GM13977 (cell line): ENCODE measurements around the gene SFTPA2.
A peak's percentile ranks its signal among the peaks of the same experiment; 100 is the strongest.
"Not testable (repeated sequence)": the region's sequence is repeated elsewhere in the genome, so short reads cannot be mapped to it uniquely, and the experiment has no call there.

Experiments
- DNase-seq: peaks from one replicate; pipeline ENCODE4 v3.0.0; 2012; ENCODE audit warnings: low spot score
- in situ Hi-C: fragments of 300-500 bp; cut with MboI; formaldehyde crosslinking; loops from one replicate; pipeline ENCODE4 v1.12.0; 2022; ENCODE audit warnings: low sequenced_read_pairs, low pct_unique_long_range_greater_than_20kb, mixed read lengths, inconsistent platforms; ENCODE audit not compliant: unreplicated experiment
- TF ChIP-seq, protein P1 (sequence below): IDR thresholded peaks from 2 replicates; pipeline ENCODE4 v1.5.1; 2012; ENCODE audit warnings: mild to moderate bottlenecking, control low read depth; ENCODE audit not compliant: insufficient read depth; ENCODE audit errors: extremely low read depth, missing control alignments

The SFTPA2 gene

DNA sequence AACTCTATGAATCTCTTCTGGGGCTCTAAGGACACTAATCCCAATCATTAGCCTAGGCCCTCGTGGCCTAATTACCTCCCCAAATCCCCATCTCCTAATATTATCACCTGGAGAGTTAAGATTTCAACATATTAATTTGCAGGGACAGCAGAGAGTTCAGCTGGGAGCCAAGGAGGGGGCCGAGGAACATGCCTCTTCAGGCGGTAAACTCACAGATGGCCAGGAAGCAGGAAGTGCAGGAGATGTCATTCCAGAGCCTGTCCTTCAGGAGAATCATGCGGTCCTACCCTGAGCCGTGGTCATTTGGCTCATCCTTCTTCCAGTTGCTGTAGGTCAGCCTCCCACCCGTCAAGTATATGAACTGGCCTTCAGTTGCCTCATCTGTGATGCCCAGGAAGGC, 21.9 kb upstream of the SFTPA2 start:
- DNase-seq = no peak
- in situ Hi-C loops = no loop called here
- TF ChIP-seq, protein P1, sequence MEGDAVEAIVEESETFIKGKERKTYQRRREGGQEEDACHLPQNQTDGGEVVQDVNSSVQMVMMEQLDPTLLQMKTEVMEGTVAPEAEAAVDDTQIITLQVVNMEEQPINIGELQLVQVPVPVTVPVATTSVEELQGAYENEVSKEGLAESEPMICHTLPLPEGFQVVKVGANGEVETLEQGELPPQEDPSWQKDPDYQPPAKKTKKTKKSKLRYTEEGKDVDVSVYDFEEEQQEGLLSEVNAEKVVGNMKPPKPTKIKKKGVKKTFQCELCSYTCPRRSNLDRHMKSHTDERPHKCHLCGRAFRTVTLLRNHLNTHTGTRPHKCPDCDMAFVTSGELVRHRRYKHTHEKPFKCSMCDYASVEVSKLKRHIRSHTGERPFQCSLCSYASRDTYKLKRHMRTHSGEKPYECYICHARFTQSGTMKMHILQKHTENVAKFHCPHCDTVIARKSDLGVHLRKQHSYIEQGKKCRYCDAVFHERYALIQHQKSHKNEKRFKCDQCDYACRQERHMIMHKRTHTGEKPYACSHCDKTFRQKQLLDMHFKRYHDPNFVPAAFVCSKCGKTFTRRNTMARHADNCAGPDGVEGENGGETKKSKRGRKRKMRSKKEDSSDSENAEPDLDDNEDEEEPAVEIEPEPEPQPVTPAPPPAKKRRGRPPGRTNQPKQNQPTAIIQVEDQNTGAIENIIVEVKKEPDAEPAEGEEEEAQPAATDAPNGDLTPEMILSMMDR = no peak

DNA sequence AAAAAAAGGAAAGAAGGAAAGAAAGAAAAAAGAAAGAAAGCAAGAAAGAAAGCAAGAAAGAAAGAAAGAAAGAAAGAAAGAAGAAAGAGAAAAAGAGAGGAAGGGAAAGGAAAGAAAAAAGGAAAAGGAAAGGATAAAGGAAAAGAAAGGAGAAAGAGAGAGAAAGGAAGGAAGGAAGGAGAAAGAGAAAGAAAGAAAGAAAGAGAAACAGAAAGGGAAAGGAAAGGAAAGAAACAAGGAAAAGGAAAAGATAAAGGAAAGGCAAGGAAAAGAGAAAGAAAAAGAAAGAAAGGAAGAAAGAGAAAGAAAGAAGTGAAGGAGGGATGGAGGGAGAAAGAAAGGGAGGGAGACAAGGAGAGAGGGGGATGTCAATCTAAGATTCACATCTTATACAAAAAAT, 20.8 kb upstream of the SFTPA2 start:
- in situ Hi-C loops = no loop called here
- TF ChIP-seq, protein P1 = no peak
- no peak for DNase-seq

DNA sequence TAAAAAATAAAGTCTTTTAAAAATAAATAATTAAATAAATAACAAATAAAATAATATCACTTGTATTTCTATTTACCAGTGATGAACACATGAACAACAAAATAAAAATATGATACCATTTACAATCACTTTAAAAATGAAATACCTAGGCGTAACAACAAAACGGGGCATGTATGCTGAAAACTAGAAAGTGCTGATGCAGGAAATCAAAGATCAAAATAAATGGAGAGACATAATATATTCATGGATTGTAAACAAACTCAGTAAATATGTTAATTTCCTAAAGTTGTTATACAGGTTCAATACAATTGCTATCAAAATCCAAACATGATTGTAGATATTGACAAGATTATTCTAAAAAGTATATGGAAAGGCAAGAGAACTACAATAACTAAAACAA, 19.2 kb upstream of the SFTPA2 start:
- DNase-seq = no peak
- in situ Hi-C loops = no loop called here
- TF ChIP-seq, protein P1 = no peak

DNA sequence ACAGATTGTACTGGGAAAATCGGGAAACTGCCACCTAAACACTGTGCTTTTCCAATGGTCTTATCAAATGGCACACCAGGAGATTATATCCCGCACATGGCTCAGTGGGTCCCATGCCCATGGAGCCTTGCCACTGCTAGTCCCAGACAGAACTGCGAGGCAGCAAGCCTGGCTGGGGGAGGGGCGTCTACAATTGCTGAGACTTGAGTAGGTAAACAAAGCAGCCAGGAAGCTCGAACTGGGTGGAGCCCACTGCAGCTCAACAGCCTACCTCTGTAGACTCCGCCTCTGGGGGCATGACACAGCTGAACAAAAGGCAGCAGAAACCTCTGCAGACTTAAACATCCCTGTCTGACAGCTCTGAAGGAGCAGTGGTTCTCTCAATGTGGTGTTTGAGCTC, 10.4 kb upstream of the SFTPA2 start:
- in situ Hi-C loops = loop anchor here (25.0 kb wide), 1 partner anchor 367 kb away; the partner anchor contains the start of gene SFTPD
- not testable (repeated sequence) for DNase-seq

DNA sequence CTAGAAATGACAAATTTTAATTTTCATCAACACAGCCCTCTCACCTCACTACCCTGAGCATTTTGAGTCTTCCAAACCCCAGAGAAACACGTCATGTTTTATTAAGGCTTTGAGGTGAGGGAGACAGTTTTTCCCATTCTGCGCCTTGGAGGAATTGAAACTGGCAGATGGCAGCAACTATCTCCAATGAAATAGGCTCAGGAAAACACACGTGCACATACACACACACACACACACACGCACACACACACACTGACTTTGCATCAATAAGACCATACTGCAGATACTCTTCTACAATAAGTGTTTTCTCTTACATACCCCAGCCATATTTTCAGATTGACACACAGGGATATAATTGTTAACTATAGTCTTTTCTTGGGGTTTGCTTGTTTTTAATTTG, 3.2 kb upstream of the SFTPA2 start:
- DNase-seq = no peak
- TF ChIP-seq, protein P1 = no peak
- in situ Hi-C loops = loop anchor here (25.0 kb wide), 1 partner anchor 374 kb away; the partner anchor contains the start of gene SFTPD

DNA sequence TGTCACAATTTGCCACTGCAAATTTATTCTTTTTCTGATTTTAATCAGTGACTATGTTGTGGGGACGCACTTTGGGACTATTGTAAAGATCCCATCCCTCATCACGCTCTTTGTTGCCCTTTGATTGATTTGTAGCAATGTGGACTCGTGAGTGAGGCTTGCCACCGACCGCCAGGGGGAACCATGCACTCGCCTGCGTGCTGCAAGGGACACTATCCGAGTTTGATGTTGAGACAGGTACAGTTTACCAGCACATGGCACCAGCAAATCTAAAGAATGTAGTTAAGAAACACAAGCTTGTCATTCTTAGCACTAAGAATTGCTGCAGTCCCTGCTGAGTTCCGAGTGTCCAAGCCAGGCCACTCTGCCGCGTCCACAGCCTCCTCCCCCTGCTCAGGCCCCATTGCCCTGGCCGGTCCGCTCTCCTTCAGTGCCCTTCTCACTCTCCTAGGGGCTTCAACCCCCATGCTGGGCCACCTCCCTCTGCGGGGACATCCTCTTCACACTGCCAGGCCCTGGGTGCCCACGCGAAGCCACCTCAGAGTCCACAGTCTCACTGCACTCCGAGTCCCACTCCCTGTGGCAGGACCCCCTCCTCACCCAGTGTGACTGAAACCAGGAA, 2.0 kb upstream of the SFTPA2 start:
- TF ChIP-seq, protein P1 = peak; percentile 87
- in situ Hi-C loops = loop anchor here (25.0 kb wide), 1 partner anchor 375 kb away; the partner anchor contains the start of gene SFTPD
- peak; percentile 53 for DNase-seq

DNA sequence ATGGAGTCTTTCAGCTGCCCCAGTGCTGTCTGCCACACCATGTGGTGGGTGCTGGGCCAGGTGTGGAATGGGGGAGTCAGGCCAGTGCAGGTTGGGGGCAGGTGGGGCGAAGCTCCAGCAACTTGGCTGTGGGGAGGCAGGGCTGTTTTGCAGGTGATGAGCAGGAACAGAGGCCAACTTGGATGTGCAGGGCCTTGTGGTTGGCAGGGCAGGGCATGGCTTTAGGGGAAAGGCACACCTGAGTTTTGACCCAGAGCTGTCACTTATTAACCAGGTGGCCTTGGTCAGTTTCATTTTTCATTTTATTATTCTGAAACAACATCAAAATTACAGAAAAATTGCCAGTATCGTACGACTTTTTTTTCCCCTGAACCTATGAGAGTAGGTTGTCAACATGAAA, 1.1 kb upstream of the SFTPA2 start:
- DNase-seq = no peak
- TF ChIP-seq, protein P1 = no peak
- in situ Hi-C loops = loop anchor here (25.0 kb wide), 1 partner anchor 376 kb away; the partner anchor contains the start of gene SFTPD
